H9 (cell line): Measurements from ENCODE around the gene GDF15. TPM values are rescaled to one million over a fixed set of nuclear protein-coding genes. Genes with fewer than 3 reads are reported as not detected.

ENCODE experiments used
- DNase-seq: peaks from one replicate; pipeline ENCODE4 v3.0.0-alpha.2; 2017
- H2AFZ ChIP-seq: one replicate; pipeline ENCODE4 v1.6.1; 2013; ENCODE audit warnings: mild to moderate bottlenecking, low read length, control low read depth, moderate library complexity
- H2AK5ac ChIP-seq: 2 replicates; pipeline ENCODE4 v1.6.1; 2013; ENCODE audit warnings: low read length, control low read depth, mixed read lengths; ENCODE audit not compliant: insufficient read length
- H2BK120ac ChIP-seq: one replicate; pipeline ENCODE4 v1.6.1; 2013; ENCODE audit warnings: low read depth, mild to moderate bottlenecking, low read length, control low read depth, inconsistent platforms; ENCODE audit not compliant: poor library complexity, severe bottlenecking
- H2BK12ac ChIP-seq: 2 replicates; pipeline ENCODE4 v1.6.1; 2013; ENCODE audit warnings: low read length, control low read depth, mixed read lengths, low read depth; ENCODE audit not compliant: insufficient read length
- H2BK15ac ChIP-seq: 2 replicates; pipeline ENCODE4 v1.6.1; 2013; ENCODE audit warnings: low read depth, low read length, control low read depth
- H2BK20ac ChIP-seq: one replicate; pipeline ENCODE4 v1.6.1; 2013; ENCODE audit warnings: low read depth, mild to moderate bottlenecking, low read length, control low read depth, inconsistent platforms; ENCODE audit not compliant: poor library complexity, severe bottlenecking
- H2BK5ac ChIP-seq: 2 replicates; pipeline ENCODE4 v1.6.1; 2013; ENCODE audit warnings: low read length, control low read depth, mixed read lengths; ENCODE audit not compliant: insufficient read length
- H3K14ac ChIP-seq: 2 replicates; pipeline ENCODE4 v1.6.1; 2013; ENCODE audit warnings: low read length, control low read depth; ENCODE audit not compliant: insufficient read depth
- H3K18ac ChIP-seq: 2 replicates; pipeline ENCODE4 v1.6.1; 2013; ENCODE audit warnings: low read depth, mild to moderate bottlenecking, mixed read lengths, low read length, control low read depth; ENCODE audit not compliant: insufficient read length
- H3K23ac ChIP-seq: 2 replicates; pipeline ENCODE4 v1.6.1; 2013; ENCODE audit warnings: low read length, control low read depth, mixed read lengths, low read depth; ENCODE audit not compliant: insufficient read length
- H3K23me2 ChIP-seq: 2 replicates; pipeline ENCODE4 v1.6.1; 2013; ENCODE audit warnings: low read depth, mild to moderate bottlenecking, mixed read lengths, low read length, control low read depth; ENCODE audit not compliant: insufficient read length, poor library complexity, severe bottlenecking
- H3K27ac ChIP-seq: 2 replicates; pipeline ENCODE4 v1.5.1; 2013; ENCODE audit warnings: low read length, control low read depth, mixed read lengths, low read depth; ENCODE audit not compliant: insufficient read length
- H3K27me3 ChIP-seq: 2 replicates; pipeline ENCODE4 v1.6.1; 2013; ENCODE audit warnings: low read length, control low read depth, inconsistent platforms; ENCODE audit not compliant: insufficient read depth
- H3K4ac ChIP-seq: 2 replicates; pipeline ENCODE4 v1.6.1; 2013; ENCODE audit warnings: low read depth, mild to moderate bottlenecking, control low read depth, inconsistent platforms, low read length, moderate library complexity
- H3K4me1 ChIP-seq: 2 replicates; pipeline ENCODE4 v1.6.1; 2013; ENCODE audit warnings: low read length, control low read depth, inconsistent platforms; ENCODE audit not compliant: insufficient read depth
- H3K4me2 ChIP-seq: 2 replicates; pipeline ENCODE4 v1.6.1; 2013; ENCODE audit warnings: low read length, control low read depth, mixed read lengths; ENCODE audit not compliant: insufficient read length, insufficient read depth
- H3K56ac ChIP-seq: 2 replicates; pipeline ENCODE4 v1.6.1; 2013; ENCODE audit warnings: low read depth, mild to moderate bottlenecking, mixed read lengths, low read length, control low read depth; ENCODE audit not compliant: insufficient read length
- H3K79me1 ChIP-seq: 2 replicates; pipeline ENCODE4 v1.6.1; 2013; ENCODE audit warnings: low read depth, mild to moderate bottlenecking, moderate library complexity, low read length, control low read depth, inconsistent platforms; ENCODE audit not compliant: insufficient read depth, poor library complexity, severe bottlenecking
- H3K79me2 ChIP-seq: 2 replicates; pipeline ENCODE4 v1.6.1; 2013; ENCODE audit warnings: low read length, control low read depth, inconsistent platforms; ENCODE audit not compliant: insufficient read depth
- H3K9ac ChIP-seq: 2 replicates; pipeline ENCODE4 v1.6.1; 2013; ENCODE audit warnings: low read length, control low read depth, mixed read lengths; ENCODE audit not compliant: insufficient read length; ENCODE audit errors: extremely low read depth
- H3K9me3 ChIP-seq: one replicate; pipeline ENCODE4 v1.6.1; 2013; ENCODE audit warnings: low read depth, low read length, inconsistent platforms; ENCODE audit not compliant: control insufficient read depth
- H3T11ph ChIP-seq: one replicate; pipeline ENCODE4 v1.6.1; 2013; ENCODE audit warnings: mild to moderate bottlenecking, low read length, control low read depth, inconsistent platforms
- H4K20me1 ChIP-seq: one replicate; pipeline ENCODE4 v1.6.1; 2013; ENCODE audit not compliant: control insufficient read depth, insufficient read length, insufficient read depth
- H4K5ac ChIP-seq: 2 replicates; pipeline ENCODE4 v1.6.1; 2013; ENCODE audit warnings: low read depth, mild to moderate bottlenecking, mixed read lengths, low read length, control low read depth; ENCODE audit not compliant: insufficient read length
- H4K8ac ChIP-seq: replicated peaks from 2 replicates; pipeline ENCODE4 v1.6.1; 2013; ENCODE audit warnings: low read length, control low read depth, mixed read lengths, low read depth; ENCODE audit not compliant: insufficient read length
- H4K91ac ChIP-seq: 2 replicates; pipeline ENCODE4 v1.6.1; 2013; ENCODE audit warnings: low read depth, mild to moderate bottlenecking, moderate library complexity, mixed read lengths, low read length, control low read depth; ENCODE audit not compliant: insufficient read length
- H3K27ac Mint-ChIP-seq, 3 experiments: 2 replicates in 2 of 3; 3 replicates in 1 of 3; pipeline ENCODE4 v1.8.0; 2020 to 2021; ENCODE audit warnings: mixed read lengths in 3 of 3, mild to moderate bottlenecking in 1 of 3, moderate library complexity in 1 of 3
- H3K27me3 Mint-ChIP-seq: 2 replicates; pipeline ENCODE4 v1.8.0; 2021; ENCODE audit warnings: low read depth, mild to moderate bottlenecking, moderate library complexity, mixed read lengths
- H3K36me3 Mint-ChIP-seq, 3 experiments: 2 replicates in 2 of 3; 3 replicates in 1 of 3; pipeline ENCODE4 v1.8.0; 2020 to 2021; ENCODE audit warnings: low read depth in 3 of 3, mixed read lengths in 3 of 3; ENCODE audit not compliant: insufficient read depth in 1 of 3
- H3K4me1 Mint-ChIP-seq, 2 experiments: 2 replicates each; pipeline ENCODE4 v1.8.0; 2020; ENCODE audit warnings: mixed read lengths in 2 of 2
- H3K4me3 Mint-ChIP-seq, 2 experiments: 2 replicates in 1 of 2; 3 replicates in 1 of 2; pipeline ENCODE4 v1.8.0; 2020 to 2021; ENCODE audit warnings: mild to moderate bottlenecking in 2 of 2, mixed read lengths in 2 of 2, moderate library complexity in 1 of 2
- H3K9me3 Mint-ChIP-seq, 2 experiments: 2 replicates in 1 of 2; 3 replicates in 1 of 2; pipeline ENCODE4 v1.8.0; 2020; ENCODE audit warnings: mild to moderate bottlenecking in 2 of 2, mixed read lengths in 2 of 2, moderate library complexity in 1 of 2
- WGBS: extraction: QIAGEN DNeasy Blood & Tissue Kit; methylation state at CpG from one replicate; pipeline ENCODE4 v1.1.7; 2013; ENCODE audit warnings: missing lambda C conversion rate, low lambda C conversion rate, mixed read lengths; ENCODE audit not compliant: insufficient read length; ENCODE audit errors: extremely low coverage; 5-methylcytosine and 5-hydroxymethylcytosine counted together
- total RNA-seq: library from RNA; stranded (reverse); gene quantifications from 2 replicates; pipeline ENCODE4 v1.2.1, GENCODE V29; 2021
- TF ChIP-seq, protein P1 (sequence below): fragments of 200-600 bp; sonication (generic); conservative IDR thresholded peaks from 3 replicates; pipeline ENCODE4 v1.8.0; 2021; ENCODE audit warnings: antibody characterized with exemption, mild to moderate bottlenecking

GDF15 gene
- total RNA-seq, 1 experiment from 2014 or later = 5.7 TPM

DNA sequence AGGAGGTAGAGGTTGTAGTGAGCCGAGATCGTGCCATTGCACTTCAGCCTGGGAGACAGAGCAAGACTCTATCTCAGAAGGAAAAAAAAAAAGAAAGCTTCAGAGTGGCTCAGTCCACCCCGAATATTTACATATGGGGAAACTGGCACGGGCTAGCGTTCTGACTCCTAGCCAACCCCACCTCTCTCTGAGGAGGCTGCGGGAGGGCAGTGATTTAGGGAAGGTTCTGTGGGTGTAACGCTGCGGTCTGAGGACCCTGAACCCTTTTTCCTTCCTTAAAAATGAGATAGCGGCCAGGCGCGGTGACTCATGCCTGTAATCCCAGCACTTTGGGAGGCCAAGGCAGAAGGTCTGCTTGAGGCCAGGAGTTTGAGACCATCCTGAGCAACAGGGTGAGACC, 6.5 kb downstream of the GDF15 start:
- Mint-ChIP-seq H3K9me3 (no peaks in the 10 kb centered on the region), H3K27me3 (peaks cover 34% of the 10 kb centered on the region), H3K27ac (no peak overlapping the region; a peak in 1 of 7 replicates), H3K4me1 (peaks cover 4% of the 10 kb centered on the region in 2 experiments; a peak in 1 of 4 replicates), H3K4me3 (no peak overlapping the region), H3K36me3 (peaks cover 0 to 5% (median 5%) of the 10 kb centered on the region in 3 experiments; a peak in 1 of 7 replicates)
- Histone ChIP-seq H3K27ac (no peak overlapping the region), H3K23ac (no peak overlapping the region), H2BK120ac (no peak overlapping the region), H3T11ph (no peak overlapping the region), H3K4me2 (no peak overlapping the region), H3K27me3 (no peaks in the 10 kb centered on the region), H4K5ac (no peak overlapping the region), H3K4me1 (no peaks in the 10 kb centered on the region), H2BK20ac (no peak overlapping the region), H4K91ac (no peak overlapping the region), H3K79me2 (no peaks in the 10 kb centered on the region), H3K18ac (no peak overlapping the region), H2AK5ac (no peak overlapping the region), H2AFZ (no peak overlapping the region), H3K56ac (no peak overlapping the region), H3K9ac (no peak overlapping the region), H4K8ac (no peak overlapping the region), H3K14ac (no peak overlapping the region), H2BK12ac (no peak overlapping the region), H3K23me2 (no peaks in the 10 kb centered on the region), H2BK5ac (no peak overlapping the region), H3K9me3 (no peaks in the 10 kb centered on the region), H3K79me1 (no peaks in the 10 kb centered on the region), H2BK15ac (no peak overlapping the region), H4K20me1 (no peaks in the 10 kb centered on the region), H3K4ac (no peak overlapping the region)
- WGBS = no CpG with 5 or more reads among the region's 11 CpGs
- TF ChIP-seq, protein P1, sequence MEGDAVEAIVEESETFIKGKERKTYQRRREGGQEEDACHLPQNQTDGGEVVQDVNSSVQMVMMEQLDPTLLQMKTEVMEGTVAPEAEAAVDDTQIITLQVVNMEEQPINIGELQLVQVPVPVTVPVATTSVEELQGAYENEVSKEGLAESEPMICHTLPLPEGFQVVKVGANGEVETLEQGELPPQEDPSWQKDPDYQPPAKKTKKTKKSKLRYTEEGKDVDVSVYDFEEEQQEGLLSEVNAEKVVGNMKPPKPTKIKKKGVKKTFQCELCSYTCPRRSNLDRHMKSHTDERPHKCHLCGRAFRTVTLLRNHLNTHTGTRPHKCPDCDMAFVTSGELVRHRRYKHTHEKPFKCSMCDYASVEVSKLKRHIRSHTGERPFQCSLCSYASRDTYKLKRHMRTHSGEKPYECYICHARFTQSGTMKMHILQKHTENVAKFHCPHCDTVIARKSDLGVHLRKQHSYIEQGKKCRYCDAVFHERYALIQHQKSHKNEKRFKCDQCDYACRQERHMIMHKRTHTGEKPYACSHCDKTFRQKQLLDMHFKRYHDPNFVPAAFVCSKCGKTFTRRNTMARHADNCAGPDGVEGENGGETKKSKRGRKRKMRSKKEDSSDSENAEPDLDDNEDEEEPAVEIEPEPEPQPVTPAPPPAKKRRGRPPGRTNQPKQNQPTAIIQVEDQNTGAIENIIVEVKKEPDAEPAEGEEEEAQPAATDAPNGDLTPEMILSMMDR = no peak
- DNase-seq = no peak
